Stimulated activated CD4-positive, alpha-beta T cell treated with anti-CD3 and anti-CD28 coated beads, Interleukin-12 subunit alpha, Interleukin-12 subunit beta, amount 100 ng/mL, for 24 hours (primary cell): Measurements from ENCODE around the gene ZFP69B.

Experiments
- DNase-seq, 2 experiments: peaks; one replicate each; pipeline ENCODE4 v3.0.0-alpha.2; 2020; ENCODE audit warnings: low read depth in 2 of 2

ZFP69B gene

GRCh38 chr1:40449684-40450494 is at the start of gene ZFP69B:
Gene ZFP69B (plus strand): TSS chr1:40450476. CDS start chr1:40450962, 486 bp downstream.
- peak; percentile 80 to 90 for DNase-seq

GRCh38 chr1:40401473-40402201 is 48.6 kb upstream of the ZFP69B start:
- DNase-seq, result no peak

- no peak for DNase-seq
Observed at GRCh38 chr1:40404670-40405462, 45.4 kb upstream of the ZFP69B start.

- no peak for DNase-seq
Observed at GRCh38 chr1:40405812-40406211, 44.5 kb upstream of the ZFP69B start.

DNA sequence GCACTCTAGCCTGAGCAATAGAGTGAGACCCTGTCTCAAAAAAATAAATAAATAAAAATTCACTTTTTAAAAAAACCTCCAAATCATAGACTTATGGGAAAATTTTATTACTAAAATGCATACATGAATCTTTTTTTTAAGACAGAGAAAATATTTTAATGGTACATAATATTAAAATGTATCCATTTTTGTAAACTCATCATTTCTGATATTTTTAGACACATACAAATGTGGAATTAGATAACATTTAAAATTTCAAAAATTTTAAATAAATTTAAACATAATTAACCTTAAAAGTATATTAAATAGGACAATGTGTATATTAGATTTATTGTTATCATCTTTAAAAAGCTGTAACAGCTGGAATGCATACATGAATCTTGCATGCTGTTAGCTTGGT is 42.8 kb upstream of the ZFP69B start:
- DNase-seq, result no peak

- no peak for DNase-seq
Observed at GRCh38 chr1:40409467-40409866, 40.8 kb upstream of the ZFP69B start.

GRCh38 chr1:40411294-40411693 is 39.0 kb upstream of the ZFP69B start:
- no peak for DNase-seq

GRCh38 chr1:40411843-40412242 is 38.4 kb upstream of the ZFP69B start:
- DNase-seq, result no peak

GRCh38 chr1:40413527-40414252 is 36.6 kb upstream of the ZFP69B start:
- DNase-seq, result no peak

DNA sequence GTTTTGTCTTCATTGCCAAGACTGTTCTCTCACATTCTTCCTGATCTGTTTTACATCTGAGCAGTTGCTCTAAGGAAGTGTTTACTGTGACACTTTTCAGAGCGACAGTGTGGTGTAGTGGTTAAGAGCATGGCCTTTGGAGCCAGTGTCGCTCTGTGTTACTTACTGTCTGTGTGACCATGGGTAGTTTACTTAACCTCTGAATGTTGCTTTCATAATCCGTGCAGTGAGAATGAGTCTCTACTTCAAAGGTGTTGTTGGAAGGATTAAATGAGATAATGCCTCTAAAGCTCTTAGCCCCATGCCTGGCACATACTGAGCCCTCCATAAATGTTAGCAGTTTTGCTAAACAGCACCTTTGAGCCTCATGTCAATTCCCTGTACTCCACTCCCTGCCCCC is 35.9 kb upstream of the ZFP69B start:
- DNase-seq, result no peak

GRCh38 chr1:40416709-40417108 is 33.6 kb upstream of the ZFP69B start:
- DNase-seq, result no peak

GRCh38 chr1:40421431-40422384 is 28.6 kb upstream of the ZFP69B start:
- DNase-seq, result no peak

DNA sequence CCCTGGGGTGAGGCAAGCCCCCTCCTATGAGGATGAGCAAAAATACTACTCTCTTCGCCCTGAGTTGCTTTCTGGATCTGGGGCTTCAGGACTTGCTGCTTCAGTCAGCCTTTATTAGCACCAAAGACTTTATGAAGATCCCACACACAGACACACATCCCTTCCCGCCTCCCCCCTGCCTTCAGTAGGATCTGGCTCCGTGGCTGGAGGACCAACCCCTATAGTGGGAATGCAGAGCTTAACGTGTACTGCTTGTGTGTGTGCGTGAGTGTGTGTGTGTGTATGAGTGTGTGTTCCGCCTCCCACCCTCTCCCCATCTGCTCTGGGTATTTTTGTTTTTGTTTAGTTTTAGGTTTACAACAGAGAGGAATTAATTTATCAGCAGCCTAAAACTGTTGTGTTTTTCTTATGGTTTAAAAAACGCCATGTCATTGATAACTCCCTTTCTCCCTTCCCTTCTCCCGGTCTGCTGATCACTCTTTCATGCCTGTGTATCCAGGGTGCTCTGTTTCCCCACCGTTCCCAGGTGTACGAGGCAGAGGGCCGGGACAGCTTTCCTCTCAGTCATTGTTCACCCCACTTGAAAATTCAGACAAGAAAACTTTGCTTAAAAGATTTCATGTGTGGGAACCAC is 27.5 kb upstream of the ZFP69B start:
- DNase-seq, result no peak

DNA sequence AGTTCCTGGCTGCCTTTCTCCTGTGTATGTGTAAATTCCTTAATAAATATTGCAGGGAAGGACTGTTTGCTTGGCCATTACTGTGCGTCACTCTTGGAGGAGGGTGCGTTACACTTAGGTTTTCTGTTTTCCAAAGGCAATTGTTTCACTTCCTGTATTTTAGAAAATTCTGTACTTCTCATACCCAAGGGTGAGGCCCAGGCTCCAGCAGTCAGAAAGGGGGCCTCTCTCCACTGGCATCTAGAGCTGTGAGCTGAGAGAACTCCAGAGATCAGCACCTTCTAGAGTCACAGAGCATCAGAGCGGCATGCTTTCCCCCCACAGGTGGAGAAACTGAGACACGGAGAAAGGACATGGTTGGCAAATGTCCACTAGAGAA is 27.0 kb upstream of the ZFP69B start:
- DNase-seq, result no peak

DNA sequence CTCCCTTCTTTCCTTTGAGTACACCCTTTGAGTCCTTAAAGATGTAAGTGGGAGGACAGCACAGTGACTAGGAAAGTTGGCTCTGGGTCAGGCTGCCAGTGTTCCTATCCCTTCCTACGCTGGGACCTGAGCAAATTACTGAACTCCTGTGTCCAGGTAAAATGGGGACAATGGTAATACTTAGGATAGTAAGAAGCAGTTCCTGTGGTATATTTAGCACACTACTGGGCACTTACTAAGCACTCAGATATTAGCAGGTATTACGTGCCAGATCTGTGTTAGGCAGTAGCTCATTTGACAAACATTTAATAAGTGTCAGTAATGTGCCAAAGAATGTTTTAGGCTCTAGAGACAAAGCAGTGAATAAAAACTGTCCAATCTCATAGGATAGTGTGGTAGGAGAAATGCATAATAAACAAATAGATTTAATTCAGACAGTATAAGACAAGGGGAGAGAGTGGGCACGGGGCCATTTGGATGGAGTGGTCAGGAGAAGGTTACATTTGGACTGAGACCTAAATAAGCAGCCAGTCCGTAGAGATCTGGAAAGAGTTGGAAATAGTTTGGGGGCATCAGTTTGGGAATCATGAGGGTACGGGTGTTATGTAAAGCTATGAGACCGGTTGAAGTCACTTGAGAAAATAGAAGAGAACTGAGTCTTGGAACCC is 26.2 kb upstream of the ZFP69B start:
- DNase-seq, result no peak

- no peak for DNase-seq
Observed at GRCh38 chr1:40425198-40425597, 25.1 kb upstream of the ZFP69B start.

- DNase-seq, result no peak
Observed at GRCh38 chr1:40431385-40431784, 18.9 kb upstream of the ZFP69B start.

DNA sequence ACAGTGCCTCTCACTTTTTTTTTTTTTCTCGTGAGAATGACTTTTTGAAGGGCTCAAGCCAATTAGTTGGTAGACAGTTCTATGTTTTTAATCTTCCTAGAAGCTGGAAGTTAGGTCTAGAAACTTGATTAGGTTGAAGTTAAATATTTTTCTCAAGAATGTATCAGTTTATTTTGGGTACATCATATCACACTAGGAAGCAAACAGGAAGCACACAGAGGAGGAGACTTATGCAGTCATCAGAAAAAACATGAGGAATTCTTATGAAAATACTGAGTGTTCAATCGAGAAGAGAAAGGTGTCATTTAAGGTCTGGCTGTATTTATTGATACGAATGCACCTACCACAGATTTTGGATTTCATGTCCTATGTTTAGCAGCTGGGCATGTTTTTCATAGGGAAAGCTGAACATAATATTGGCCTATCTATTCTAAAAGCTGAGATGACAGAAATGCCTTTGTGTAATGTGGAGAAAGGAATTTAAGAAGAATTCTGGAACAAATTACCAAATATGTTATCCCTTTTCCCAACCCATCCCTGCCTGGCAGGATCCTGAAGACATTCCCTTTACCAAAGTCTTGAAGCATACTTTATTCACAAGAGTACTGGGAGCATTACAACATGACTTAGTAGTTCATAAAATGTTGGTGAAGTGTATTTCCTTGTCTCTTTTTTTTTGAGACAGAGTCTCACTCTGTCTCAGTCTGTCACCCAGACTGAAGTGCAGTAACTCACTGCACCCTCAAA is 17.5 kb upstream of the ZFP69B start:
- no peak for DNase-seq

DNA sequence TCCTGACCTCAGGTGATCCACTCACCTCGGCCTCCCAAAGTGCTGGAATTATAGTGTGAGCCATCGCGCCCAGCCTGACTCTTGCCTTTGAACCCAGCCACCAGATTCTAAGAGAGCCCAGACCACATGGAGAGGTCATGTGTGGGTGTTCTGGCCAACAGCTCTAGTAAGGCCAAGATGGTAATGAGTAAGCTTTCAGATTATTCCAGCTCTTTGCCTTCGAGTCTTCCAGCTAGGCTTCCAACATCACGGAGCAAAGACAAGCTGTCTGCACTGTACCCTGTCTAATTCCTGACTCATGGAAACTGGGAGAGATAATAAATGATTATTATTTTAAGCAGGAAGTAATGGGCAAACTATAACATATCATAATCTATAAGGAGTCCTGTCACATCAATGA is 14.8 kb upstream of the ZFP69B start:
- DNase-seq, result no peak
